ENCODE data around the gene SPDEF.

SPDEF gene

GRCh38 chr6:34583861-34584604, 27.9 kb upstream of the SPDEF start:
- no peak for DNase-seq (ENCODE audit: low spot score)

GRCh38 chr6:34583461-34583860, 27.3 kb upstream of the SPDEF start:
- no peak for DNase-seq (ENCODE audit: low spot score)

- DNase-seq (ENCODE audit: low spot score): no peak
Measured at GRCh38 chr6:34581561-34581920, 25.4 kb upstream of the SPDEF start.

GRCh38 chr6:34580707-34581560, 24.8 kb upstream of the SPDEF start:
- DNase-seq (ENCODE audit: low spot score): no peak

- DNase-seq (ENCODE audit: low spot score): no peak
Measured at GRCh38 chr6:34578445-34579262, 22.5 kb upstream of the SPDEF start.

GRCh38 chr6:34576286-34576955, 20.3 kb upstream of the SPDEF start:
- DNase-seq (ENCODE audit: low spot score): no peak

GRCh38 chr6:34575326-34575725, 19.2 kb upstream of the SPDEF start:
- no peak for DNase-seq (ENCODE audit: low spot score)

- DNase-seq (ENCODE audit: low spot score): no peak
Measured at GRCh38 chr6:34574647-34575293, 18.6 kb upstream of the SPDEF start.

GRCh38 chr6:34573567-34574183, 17.5 kb upstream of the SPDEF start:
- DNase-seq (ENCODE audit: low spot score): no peak

- no peak for DNase-seq (ENCODE audit: low spot score)
Measured at GRCh38 chr6:34572585-34572984, 16.5 kb upstream of the SPDEF start.

GRCh38 chr6:34572021-34572420, 15.9 kb upstream of the SPDEF start:
- DNase-seq (ENCODE audit: low spot score): no peak

- DNase-seq (ENCODE audit: low spot score): no peak
Measured at GRCh38 chr6:34571388-34571787, 15.3 kb upstream of the SPDEF start.

- DNase-seq (ENCODE audit: low spot score): no peak
Measured at GRCh38 chr6:34570066-34570833, 14.1 kb upstream of the SPDEF start.

GRCh38 chr6:34569361-34569973, 13.3 kb upstream of the SPDEF start:
- no peak for DNase-seq (ENCODE audit: low spot score)

GRCh38 chr6:34568341-34569201, 12.4 kb upstream of the SPDEF start:
- DNase-seq (ENCODE audit: low spot score): no peak

- no peak for DNase-seq (ENCODE audit: low spot score)
Measured at GRCh38 chr6:34566830-34567546, 10.9 kb upstream of the SPDEF start.

GRCh38 chr6:34565722-34566137, 9.6 kb upstream of the SPDEF start:
- DNase-seq (ENCODE audit: low spot score): no peak

GRCh38 chr6:34564181-34564580, 8.1 kb upstream of the SPDEF start:
- no peak for DNase-seq (ENCODE audit: low spot score)
